NOMO-1 treated with dmso at 0.1 percent for 144 hours (cell line): ENCODE measurements around the gene MXD4.

Experiments
- DNase-seq: peaks from one replicate; lab custom pipeline; 2025; ENCODE audit not compliant: unreplicated experiment; lab: John Stamatoyannopoulos, UW

Gene MXD4

GRCh38 chr4:2253160-2254084 lies 8.5 kb downstream of the MXD4 start:
- DNase-seq, result no peak

DNA sequence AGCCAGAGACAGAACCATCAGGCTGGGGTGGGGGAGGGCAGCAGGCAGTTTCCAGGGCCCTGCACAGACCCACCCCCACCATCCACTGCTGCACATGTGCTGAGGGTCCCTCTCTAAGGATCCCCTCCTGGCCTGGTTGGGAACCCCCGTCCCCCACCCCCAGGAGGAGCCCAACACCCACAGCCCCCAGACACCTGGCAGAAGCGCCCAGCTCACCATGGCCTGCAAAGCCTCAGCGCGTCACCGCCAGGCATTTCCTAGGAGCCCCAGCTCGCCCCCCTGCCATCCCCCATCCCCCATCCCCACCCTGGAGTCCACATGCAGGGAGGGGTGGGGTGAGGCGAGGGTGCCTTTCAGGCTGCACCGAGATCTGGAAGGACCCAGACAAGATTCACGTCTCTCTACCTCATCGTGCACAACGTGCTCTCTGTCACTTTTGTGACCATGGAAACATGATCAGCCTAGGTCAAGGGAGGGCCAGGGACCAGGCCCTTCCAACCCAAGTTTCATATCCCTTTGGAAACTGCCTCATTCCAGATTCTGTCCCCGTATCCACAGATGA lies 9.3 kb downstream of the MXD4 start:
- no peak for DNase-seq

- no peak for DNase-seq
Observed at GRCh38 chr4:2251795-2252529, 9.9 kb downstream of the MXD4 start.

GRCh38 chr4:2251073-2251794 lies 10.7 kb downstream of the MXD4 start:
- DNase-seq, result no peak

DNA sequence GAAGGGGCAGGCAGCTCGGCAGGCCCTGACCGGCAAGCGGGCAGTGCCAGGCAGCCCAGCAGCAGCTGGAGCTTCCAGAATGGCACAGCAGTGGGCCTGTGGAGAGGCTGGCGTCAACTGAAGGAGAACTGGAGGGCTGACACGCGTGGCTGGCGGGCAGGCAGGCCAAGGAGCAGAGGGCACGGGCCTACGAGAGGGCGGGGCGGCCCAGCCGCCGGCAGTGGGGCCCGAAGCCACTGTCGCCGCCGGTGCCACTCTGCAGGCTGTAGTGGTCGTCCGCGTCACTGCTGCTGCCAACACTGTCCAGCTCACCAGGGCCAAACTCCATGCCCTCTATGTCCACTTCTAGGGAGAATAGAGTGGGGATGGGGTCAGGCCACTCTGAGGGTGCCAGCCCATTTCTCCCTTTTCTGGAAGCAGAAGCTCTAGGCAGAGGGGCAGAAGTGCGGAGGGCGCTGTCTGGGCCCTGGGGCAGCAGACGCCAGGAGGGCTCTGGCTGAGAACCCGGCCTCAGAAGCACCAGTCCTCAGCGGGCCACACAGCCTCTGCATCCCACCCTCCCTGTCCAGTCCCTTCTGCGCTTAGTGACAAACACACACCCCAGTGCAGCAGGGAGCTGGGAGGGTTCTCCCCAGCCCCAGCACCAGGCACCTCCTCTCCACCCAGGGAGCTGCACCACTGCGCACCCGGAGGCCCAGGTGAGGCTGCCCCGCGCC lies 11.4 kb downstream of the MXD4 start:
- no peak for DNase-seq

GRCh38 chr4:2249526-2250356 lies 12.2 kb downstream of the MXD4 start:
- DNase-seq, result no peak

DNA sequence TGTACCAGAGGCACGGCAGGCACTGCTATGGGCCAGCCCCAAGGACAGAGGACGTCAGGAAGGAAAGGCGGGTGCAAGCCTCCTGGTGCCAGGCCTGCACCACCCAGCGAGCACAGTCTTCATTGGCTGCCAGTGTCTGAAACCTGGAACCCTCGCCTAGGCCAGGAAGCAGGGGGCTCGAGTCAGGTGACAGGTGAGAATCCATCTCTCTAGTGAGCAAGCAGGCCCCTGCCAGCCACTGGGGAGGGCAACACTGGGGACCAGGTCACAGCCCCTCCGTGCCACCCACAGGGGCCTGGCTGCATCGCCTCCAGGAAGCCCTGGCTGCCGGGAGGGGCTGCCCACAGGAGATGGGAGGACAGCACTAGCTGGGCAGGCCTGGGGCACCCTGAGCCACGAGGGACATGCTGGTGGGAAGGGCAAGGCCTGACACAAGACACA lies 13.1 kb downstream of the MXD4 start:
- DNase-seq, result no peak

DNA sequence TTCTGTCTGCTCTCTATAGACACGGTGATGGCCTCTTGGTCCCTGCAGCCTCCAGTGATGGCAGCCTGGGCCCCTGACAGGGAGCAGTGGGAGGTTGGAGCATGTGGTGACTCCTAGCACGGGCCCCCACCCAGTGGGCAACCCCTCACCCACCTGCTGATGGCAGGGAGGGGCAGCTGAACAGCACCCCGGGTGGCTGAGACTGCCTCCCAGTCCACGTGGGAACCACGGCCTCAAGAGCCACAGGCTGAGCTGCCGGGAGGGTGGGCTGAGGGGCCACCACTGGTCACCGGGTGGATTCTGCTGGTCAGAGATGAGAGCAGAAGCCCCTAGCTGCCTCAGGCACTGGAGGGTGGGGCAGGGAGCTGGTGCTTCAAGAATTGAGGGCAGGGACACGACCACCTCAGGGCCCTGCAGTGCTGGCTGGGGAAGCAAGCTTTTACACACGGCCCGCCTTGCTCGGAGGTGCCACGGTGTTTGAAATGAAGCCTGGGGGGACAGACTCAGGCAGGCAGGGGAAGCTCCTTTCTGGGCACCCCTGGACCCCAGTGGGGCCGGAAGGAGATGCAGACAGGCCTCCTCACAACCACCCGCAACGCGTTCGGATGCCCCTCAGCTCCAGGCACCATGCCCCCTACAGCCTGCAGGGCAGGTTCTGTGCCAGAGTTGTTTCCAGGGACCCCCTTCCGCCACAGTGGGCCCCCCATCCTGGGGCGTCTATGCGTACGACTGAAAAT lies 13.7 kb downstream of the MXD4 start:
- DNase-seq, result no peak

DNA sequence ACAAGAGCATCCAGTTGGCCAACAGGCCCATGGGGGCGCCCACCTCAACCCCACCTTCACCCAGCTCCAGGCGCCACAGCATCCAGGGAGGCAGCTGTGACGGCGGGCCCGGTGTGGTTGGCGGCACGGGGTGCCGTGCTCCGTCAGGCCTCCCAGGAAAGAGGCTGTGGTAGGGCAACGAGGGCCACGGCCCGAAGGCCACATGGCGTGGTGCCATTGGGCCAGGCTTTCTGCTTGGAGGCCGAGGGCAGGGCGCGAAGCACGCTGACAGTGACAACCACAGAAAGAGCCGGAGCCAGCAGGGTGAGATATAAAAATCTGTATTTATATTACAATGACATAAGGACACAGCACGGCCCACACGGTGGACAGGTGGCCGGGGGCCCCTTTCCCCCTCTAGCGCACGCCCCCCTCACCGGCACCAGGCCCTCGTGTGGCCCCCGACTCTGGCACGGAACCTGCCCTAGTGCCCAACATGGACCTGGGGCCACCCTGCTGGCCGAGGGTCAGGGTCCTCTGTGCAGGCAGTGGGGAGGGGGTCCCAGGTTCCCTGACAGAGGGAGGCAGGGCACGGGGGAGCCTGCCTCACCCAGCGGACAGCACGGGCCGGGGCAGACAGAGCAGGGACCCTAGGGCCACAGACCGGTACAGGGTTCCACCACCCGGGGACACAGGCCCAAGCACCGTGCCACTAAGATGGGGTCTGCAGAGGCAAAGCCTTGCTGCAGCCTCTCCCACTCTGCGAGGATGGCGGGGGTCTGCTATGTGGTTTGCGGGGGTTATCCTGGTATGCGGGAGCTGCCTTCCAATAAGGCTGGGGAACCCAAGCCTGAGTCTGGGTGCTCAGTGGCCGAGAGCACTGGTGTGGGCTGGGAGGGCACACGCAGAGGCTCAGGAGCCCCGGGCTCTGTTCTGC lies 14.5 kb downstream of the MXD4 start:
- DNase-seq, result no peak

- no peak for DNase-seq
Observed at GRCh38 chr4:2246384-2247127, 15.4 kb downstream of the MXD4 start.

DNA sequence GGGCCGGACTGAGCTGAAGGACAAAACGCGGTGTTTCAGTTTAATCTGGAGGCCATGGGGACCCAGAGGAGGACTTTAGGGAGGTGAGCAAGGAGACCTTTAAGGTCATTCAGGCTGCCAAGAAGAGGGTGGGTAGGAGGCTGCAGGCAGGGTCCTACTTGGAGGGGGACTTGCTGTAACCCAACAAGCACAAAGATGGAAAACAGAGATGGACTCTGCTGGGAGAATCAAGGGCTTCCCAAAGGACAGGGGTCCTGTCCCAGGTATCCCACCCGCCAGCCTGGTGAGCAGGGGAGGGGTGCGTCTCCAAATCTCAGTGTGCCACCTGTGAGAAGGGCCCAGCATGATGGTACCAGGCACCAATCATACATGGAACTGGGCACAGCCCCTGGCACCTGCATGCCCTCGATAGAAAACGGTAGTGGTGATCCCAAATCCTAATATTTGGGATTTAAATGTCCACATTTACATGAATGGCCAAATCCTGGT lies 16.1 kb downstream of the MXD4 start:
- no peak for DNase-seq

DNA sequence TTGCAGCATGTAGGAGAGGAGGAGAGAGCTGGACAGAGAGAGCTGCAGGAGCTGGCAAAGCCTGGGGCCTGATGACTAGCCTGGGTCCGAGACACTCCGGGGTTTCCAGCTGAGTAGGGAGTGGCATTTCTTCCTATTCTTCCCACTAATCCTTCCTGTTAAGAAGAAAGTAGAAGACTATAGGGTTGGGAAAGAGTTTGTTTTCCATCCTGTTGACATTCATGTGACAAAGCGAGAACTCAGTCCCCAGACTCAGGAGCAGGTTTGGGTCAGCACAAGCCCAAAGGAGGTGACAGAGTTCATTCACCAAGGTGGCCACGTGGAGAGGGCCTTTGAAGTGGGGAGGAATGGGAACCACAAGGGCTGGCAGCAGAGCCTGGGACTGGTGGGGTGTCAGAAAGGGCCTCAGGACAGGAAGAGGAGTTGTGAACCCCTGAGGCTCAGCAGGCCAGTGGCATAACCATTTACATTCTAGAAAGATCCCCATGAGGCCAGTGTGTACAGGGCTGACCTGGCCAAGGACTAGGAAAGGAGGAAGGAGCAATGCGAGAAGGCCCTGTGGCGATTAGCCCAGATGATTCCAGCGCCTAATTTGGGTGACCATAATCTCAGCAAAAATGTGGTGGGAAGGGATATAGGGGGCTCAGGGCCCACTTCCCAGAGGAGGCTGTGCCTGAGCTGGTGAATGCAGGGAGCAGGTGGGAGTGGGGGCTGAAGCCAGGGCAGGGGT lies 16.7 kb downstream of the MXD4 start:
- DNase-seq, result no peak

GRCh38 chr4:2243681-2244380 lies 18.1 kb downstream of the MXD4 start:
- peak; percentile 78 for DNase-seq

DNA sequence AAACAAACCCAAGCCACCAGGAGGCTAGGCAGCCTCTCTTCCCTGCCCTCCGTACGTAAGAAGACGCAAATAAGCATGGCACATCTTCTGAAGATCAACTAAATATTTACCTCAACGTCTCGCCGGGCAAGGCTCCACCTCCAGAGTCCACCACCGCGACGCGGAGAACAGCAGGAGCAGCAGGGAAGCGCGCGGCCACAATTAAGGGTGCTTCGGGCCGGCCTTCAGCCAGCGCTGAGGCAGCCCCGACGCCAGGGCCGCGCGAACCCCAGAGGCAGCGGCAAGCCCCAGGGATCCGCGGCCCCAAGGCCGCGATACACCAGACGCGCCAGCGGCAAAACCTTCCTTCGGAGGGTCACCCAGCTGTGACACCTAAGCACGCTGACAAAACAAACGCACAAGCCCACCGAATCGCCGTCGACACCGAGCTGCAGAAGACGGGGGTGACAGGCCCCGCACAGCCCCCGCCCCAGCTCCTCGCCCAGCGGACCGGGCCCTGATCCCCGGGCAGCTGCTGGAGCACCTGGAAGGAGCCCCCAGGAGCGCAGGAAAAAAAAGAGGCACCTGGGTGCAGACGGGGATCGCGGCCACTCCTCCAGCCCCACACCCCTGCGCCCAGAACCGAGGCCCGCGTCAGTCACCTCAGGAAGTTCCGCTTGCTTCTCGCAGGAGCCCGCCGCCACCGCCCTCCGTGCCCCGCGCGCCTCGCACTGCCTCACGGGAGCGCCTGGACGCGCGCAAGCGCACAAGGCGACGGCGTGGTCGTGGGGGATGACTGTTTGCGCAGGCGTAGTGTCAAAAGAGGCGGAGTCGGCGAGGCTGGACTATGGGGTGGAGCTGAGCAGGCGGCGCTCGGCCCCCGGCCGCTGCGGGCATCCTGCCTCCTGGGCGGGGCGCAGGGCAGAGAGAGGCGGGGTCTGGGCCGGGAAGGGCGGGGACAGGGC lies 20.2 kb downstream of the MXD4 start, which contains the start of the genes HAUS3 and POLN:
TSS of gene HAUS3 (minus strand) at position 712 of the 944 bp plus-strand sequence. CDS start 1,175 bp downstream, outside the sequence.
TSS of gene POLN (minus strand) at position 712 of the 944 bp plus-strand sequence. CDS start 12,890 bp downstream, outside the sequence.
- DNase-seq, result peak; percentile 98
